ENCODE results near the gene NKG7. TPM values are rescaled to one million over a fixed set of nuclear protein-coding genes. Genes with fewer than 3 reads are reported as not detected.

NKG7 gene
- total RNA-seq, 1 donor from 2014 or later, result not detected

- no peak for DNase-seq (ENCODE audit: low spot score)
- Mint-ChIP-seq H3K4me3 (ENCODE audit: unreplicated experiment) (peak within 1 kb of the TSS; percentile 51), H3K36me3 (ENCODE audit: low read depth, unreplicated experiment) (no peaks in the 10 kb centered on the region), H3K4me1 (ENCODE audit: unreplicated experiment) (no peaks in the 10 kb centered on the region), H3K27me3 (ENCODE audit: unreplicated experiment) (peaks cover 6% of the 10 kb centered on the region), H3K27ac (ENCODE audit: unreplicated experiment) (no peak within 1 kb of the TSS), H3K9me3 (ENCODE audit: unreplicated experiment) (no peaks in the 10 kb centered on the region)
- no peak for TF ChIP-seq CTCF (IDR thresholded peaks at IDR 0.05; ENCODE audit: unreplicated experiment)
Observed at GRCh38 chr19:51387924-51388389, 15.5 kb upstream of the NKG7 start, which contains the start of gene LIM2. TSS of gene LIM2 (minus strand) at chr19:51387974. CDS start at chr19:51387443, 531 bp downstream.

GRCh38 chr19:51386882-51387520 is 14.5 kb upstream of the NKG7 start:
- TF ChIP-seq CTCF (IDR thresholded peaks at IDR 0.05; ENCODE audit: unreplicated experiment), result no peak
- peaks cover 6% of the 10 kb centered on the region for H3K27me3 Mint-ChIP-seq (ENCODE audit: unreplicated experiment)
- no peak overlapping the region for H3K27ac Mint-ChIP-seq (ENCODE audit: unreplicated experiment)
- no peak for DNase-seq (ENCODE audit: low spot score)
- peaks cover 3% of the 10 kb centered on the region for H3K36me3 Mint-ChIP-seq (ENCODE audit: low read depth, unreplicated experiment)
- H3K9me3 Mint-ChIP-seq (ENCODE audit: unreplicated experiment), result peaks cover 4% of the 10 kb centered on the region
- no peaks in the 10 kb centered on the region for H3K4me1 Mint-ChIP-seq (ENCODE audit: unreplicated experiment)
- no peak overlapping the region for H3K4me3 Mint-ChIP-seq (ENCODE audit: unreplicated experiment)

- DNase-seq (ENCODE audit: low spot score), result no peak
- Mint-ChIP-seq H3K27ac (ENCODE audit: unreplicated experiment) (no peak overlapping the region), H3K27me3 (ENCODE audit: unreplicated experiment) (no peaks in the 10 kb centered on the region), H3K4me1 (ENCODE audit: unreplicated experiment) (no peaks in the 10 kb centered on the region), H3K36me3 (ENCODE audit: low read depth, unreplicated experiment) (peaks cover 3% of the 10 kb centered on the region), H3K9me3 (ENCODE audit: unreplicated experiment) (peaks cover 4% of the 10 kb centered on the region), H3K4me3 (ENCODE audit: unreplicated experiment) (no peak overlapping the region)
- no peak for TF ChIP-seq CTCF (IDR thresholded peaks at IDR 0.05; ENCODE audit: unreplicated experiment)
Observed at GRCh38 chr19:51382004-51382403, 9.6 kb upstream of the NKG7 start.

GRCh38 chr19:51380379-51380778 is 7.9 kb upstream of the NKG7 start:
- peaks cover 4% of the 10 kb centered on the region for H3K9me3 Mint-ChIP-seq (ENCODE audit: unreplicated experiment)
- no peak for TF ChIP-seq CTCF (IDR thresholded peaks at IDR 0.05; ENCODE audit: unreplicated experiment)
- no peaks in the 10 kb centered on the region for H3K4me1 Mint-ChIP-seq (ENCODE audit: unreplicated experiment)
- no peaks in the 10 kb centered on the region for H3K27me3 Mint-ChIP-seq (ENCODE audit: unreplicated experiment)
- no peak for DNase-seq (ENCODE audit: low spot score)
- H3K36me3 Mint-ChIP-seq (ENCODE audit: low read depth, unreplicated experiment), result peaks cover 3% of the 10 kb centered on the region
- H3K27ac Mint-ChIP-seq (ENCODE audit: unreplicated experiment), result no peak overlapping the region
- H3K4me3 Mint-ChIP-seq (ENCODE audit: unreplicated experiment), result no peak overlapping the region

- peaks cover under 1% of the 10 kb centered on the region for H3K9me3 Mint-ChIP-seq (ENCODE audit: unreplicated experiment)
- H3K4me3 Mint-ChIP-seq (ENCODE audit: unreplicated experiment), result no peak overlapping the region
- no peaks in the 10 kb centered on the region for H3K36me3 Mint-ChIP-seq (ENCODE audit: low read depth, unreplicated experiment)
- H3K4me1 Mint-ChIP-seq (ENCODE audit: unreplicated experiment), result peaks cover 5% of the 10 kb centered on the region
- TF ChIP-seq CTCF (IDR thresholded peaks at IDR 0.05; ENCODE audit: unreplicated experiment), result no peak
- peaks cover 3% of the 10 kb centered on the region for H3K27me3 Mint-ChIP-seq (ENCODE audit: unreplicated experiment)
- DNase-seq (ENCODE audit: low spot score), result no peak
- H3K27ac Mint-ChIP-seq (ENCODE audit: unreplicated experiment), result no peak overlapping the region
Observed at GRCh38 chr19:51377422-51377821, 5.0 kb upstream of the NKG7 start.
